HepG2 (cell line): ENCODE results near the gene SHF. TPM values are rescaled to one million over a fixed set of nuclear protein-coding genes. Genes with fewer than 3 reads are reported as not detected.

ENCODE experiments used
- AGO1 ChIP-seq: fragments of 200-400 bp; formaldehyde crosslinking; IDR thresholded peaks from 2 replicates; pipeline ENCODE4 v1.6.1; 2017; ENCODE audit warnings: mild to moderate bottlenecking, low read depth, low read length, moderate library complexity; ENCODE audit not compliant: poor library complexity, severe bottlenecking
- ARNT2 ChIP-seq: sonication (generic); formaldehyde crosslinking; IDR thresholded peaks from 2 replicates; pipeline ENCODE4 v1.8.0; 2022; ENCODE audit warnings: mild to moderate bottlenecking, low read depth, missing genetic modification reagents, moderate library complexity
- ELF1 ChIP-seq: sonication (generic); formaldehyde crosslinking; IDR thresholded peaks from 2 replicates; pipeline ENCODE4 v1.4.0; 2020; ENCODE audit warnings: missing genetic modification reagents
- KAT2B ChIP-seq: fragments of 150-350 bp; IDR thresholded peaks from 2 replicates; pipeline ENCODE4 v1.6.1; 2014; ENCODE audit warnings: low read depth, low read length, borderline replicate concordance
- KDM5B ChIP-seq: sonication (generic); formaldehyde crosslinking; IDR thresholded peaks from 2 replicates; pipeline ENCODE4 v1.4.0; 2020; ENCODE audit warnings: missing genetic modification reagents, mild to moderate bottlenecking, borderline replicate concordance
- LCORL ChIP-seq, 2 experiments: fragments of 450-650 bp in 1 of 2; sonication (generic) in 1 of 2; formaldehyde crosslinking in 1 of 2; IDR thresholded peaks; 2 replicates each; pipeline versions ENCODE4 v1.5.0 to v1.6.1; 2017 to 2020; ENCODE audit warnings: antibody characterized with exemption in 1 of 2, missing genetic modification reagents in 1 of 2
- SALL1 ChIP-seq: sonication (generic); formaldehyde crosslinking; IDR thresholded peaks from 2 replicates; pipeline ENCODE4 v1.8.0; 2022; ENCODE audit warnings: mild to moderate bottlenecking, missing genetic modification reagents
- SRF ChIP-seq: IDR thresholded peaks from 2 replicates; pipeline ENCODE4 v1.6.1; 2011; ENCODE audit warnings: mild to moderate bottlenecking, low read depth, low read length, moderate library complexity
- ZC3H13 ChIP-seq: sonication (generic); formaldehyde crosslinking; IDR thresholded peaks from 2 replicates; pipeline ENCODE4 v1.8.1; 2023; ENCODE audit warnings: mild to moderate bottlenecking, missing genetic modification reagents, moderate library complexity
- ZKSCAN8 ChIP-seq: IDR thresholded peaks from 2 replicates; pipeline ENCODE4 v1.6.1; 2016; ENCODE audit warnings: borderline replicate concordance, missing genetic modification reagents, missing compliant biosample characterization
- ZSCAN20 ChIP-seq: sonication (generic); formaldehyde crosslinking; IDR thresholded peaks from 2 replicates; pipeline ENCODE4 v1.4.0; 2020; ENCODE audit warnings: missing genetic modification reagents, mild to moderate bottlenecking, borderline replicate concordance
- polyA plus RNA-seq, 8 experiments: library from polyadenylated mRNA; depleted of rRNA in 3 of 8; stranded (reverse) in 7 of 8; unstranded in 1 of 8; fragments of >200 nt; fragmentation: Illumina TruSeq in 4 of 8; extraction: Trizol in 4 of 8; gene quantifications; 2 replicates each; pipeline versions ENCODE4 v1.2.1 to v1.2.3, GENCODE V29; 2011 to 2016; ENCODE audit warnings: low read depth in 4 of 8, missing spikeins in 1 of 8, mixed read lengths in 1 of 8; ENCODE audit not compliant: insufficient read depth in 1 of 8
- total RNA-seq, 5 experiments: library from RNA; depleted of rRNA; stranded (reverse); fragments of >200 nt; fragmentation: Illumina TruSeq; extraction: Trizol; gene quantifications; 2 replicates each; pipeline ENCODE4 v1.2.3, GENCODE V29; 2016; ENCODE audit warnings: low read depth in 1 of 5
- TF ChIP-seq, protein P1 (sequence below): sonication (generic); formaldehyde crosslinking; IDR thresholded peaks from 2 replicates; pipeline ENCODE4 v1.5.1; 2020; ENCODE audit warnings: mild to moderate bottlenecking, moderate library complexity, missing genetic modification reagents
- TF ChIP-seq, protein P2 (sequence below): IDR thresholded peaks from 2 replicates; pipeline ENCODE4 v1.6.1; 2016; ENCODE audit warnings: missing compliant biosample characterization, missing genetic modification reagents, borderline replicate concordance
- TF ChIP-seq, protein P3 (sequence below): sonication (generic); formaldehyde crosslinking; IDR thresholded peaks from 2 replicates; pipeline ENCODE4 v1.4.0; 2020; ENCODE audit warnings: mild to moderate bottlenecking, missing genetic modification reagents
- TF ChIP-seq, protein P4 (sequence below): sonication (generic); formaldehyde crosslinking; IDR thresholded peaks from 2 replicates; pipeline ENCODE4 v1.4.0; 2020; ENCODE audit warnings: mild to moderate bottlenecking, missing genetic modification reagents
- TF ChIP-seq, protein P5 (sequence below): sonication (generic); formaldehyde crosslinking; IDR thresholded peaks from 2 replicates; pipeline ENCODE4 v1.4.0; 2020; ENCODE audit warnings: mild to moderate bottlenecking, missing genetic modification reagents

The SHF gene
- total and polyA plus RNA-seq, 2 of the 13 experiments (the other 11 are each of a cell fraction or from before 2014, with no cell fraction given): 20.9 to 25.5 TPM

DNA sequence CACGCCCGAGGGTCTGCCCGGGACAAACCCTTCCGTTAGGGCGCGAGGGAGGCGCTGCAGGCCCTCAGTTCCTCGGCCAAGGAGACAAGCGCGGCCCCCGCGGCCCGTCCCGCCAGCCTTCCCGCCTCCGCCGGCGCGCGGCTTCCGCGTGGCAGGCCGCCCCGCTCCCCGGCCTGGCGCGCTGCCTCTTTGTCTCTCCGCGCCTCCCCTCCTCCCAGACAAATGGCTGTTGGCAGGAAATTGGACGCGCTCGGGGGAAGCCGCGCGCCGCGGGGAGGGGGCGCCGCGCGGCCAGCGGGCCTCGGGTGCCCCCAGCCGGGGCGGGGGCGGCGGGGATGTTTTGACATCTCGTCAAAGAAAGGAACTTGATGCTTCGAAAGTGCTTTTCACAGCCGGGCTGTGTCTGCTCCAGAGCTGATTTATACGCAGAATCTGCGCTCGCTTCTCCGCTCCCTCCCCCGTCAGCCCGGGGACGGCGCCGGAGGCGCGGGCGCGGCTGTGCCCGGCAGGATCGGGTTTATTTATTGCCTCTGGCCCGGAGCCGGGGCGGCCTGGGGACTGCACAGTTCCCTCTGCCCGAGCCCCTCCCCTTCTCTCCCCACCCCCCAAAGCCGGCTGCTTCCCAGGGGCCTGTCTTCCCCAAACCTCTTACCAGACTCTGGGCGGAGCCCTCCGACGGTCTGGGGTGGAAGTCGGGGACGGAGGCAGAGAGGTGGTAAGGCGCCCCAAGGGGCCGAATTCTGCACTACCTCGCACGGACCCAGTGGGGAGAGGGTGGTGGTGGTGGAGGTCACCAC is 20.7 kb downstream of the SHF start (continued):
- TF ChIP-seq, protein P1, sequence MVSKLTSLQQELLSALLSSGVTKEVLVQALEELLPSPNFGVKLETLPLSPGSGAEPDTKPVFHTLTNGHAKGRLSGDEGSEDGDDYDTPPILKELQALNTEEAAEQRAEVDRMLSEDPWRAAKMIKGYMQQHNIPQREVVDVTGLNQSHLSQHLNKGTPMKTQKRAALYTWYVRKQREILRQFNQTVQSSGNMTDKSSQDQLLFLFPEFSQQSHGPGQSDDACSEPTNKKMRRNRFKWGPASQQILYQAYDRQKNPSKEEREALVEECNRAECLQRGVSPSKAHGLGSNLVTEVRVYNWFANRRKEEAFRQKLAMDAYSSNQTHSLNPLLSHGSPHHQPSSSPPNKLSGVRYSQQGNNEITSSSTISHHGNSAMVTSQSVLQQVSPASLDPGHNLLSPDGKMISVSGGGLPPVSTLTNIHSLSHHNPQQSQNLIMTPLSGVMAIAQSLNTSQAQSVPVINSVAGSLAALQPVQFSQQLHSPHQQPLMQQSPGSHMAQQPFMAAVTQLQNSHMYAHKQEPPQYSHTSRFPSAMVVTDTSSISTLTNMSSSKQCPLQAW (CRISPR knock-in tag): 0 out of 2 replicates have a peak, but pooled peaks have one; percentile 24
- no peak for TF ChIP-seq KAT2B
- TF ChIP-seq, protein P2, sequence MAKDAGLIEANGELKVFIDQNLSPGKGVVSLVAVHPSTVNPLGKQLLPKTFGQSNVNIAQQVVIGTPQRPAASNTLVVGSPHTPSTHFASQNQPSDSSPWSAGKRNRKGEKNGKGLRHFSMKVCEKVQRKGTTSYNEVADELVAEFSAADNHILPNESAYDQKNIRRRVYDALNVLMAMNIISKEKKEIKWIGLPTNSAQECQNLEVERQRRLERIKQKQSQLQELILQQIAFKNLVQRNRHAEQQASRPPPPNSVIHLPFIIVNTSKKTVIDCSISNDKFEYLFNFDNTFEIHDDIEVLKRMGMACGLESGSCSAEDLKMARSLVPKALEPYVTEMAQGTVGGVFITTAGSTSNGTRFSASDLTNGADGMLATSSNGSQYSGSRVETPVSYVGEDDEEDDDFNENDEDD (CRISPR knock-in tag): peak; percentile 74; the same call in 1 of the 2 replicates
- TF ChIP-seq, protein P3, sequence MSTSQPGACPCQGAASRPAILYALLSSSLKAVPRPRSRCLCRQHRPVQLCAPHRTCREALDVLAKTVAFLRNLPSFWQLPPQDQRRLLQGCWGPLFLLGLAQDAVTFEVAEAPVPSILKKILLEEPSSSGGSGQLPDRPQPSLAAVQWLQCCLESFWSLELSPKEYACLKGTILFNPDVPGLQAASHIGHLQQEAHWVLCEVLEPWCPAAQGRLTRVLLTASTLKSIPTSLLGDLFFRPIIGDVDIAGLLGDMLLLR (CRISPR knock-in tag): 0 out of 2 replicates have a peak, but pooled peaks have one; percentile 47
- 0 out of 2 replicates have a peak, but pooled peaks have one; percentile 43 for TF ChIP-seq KDM5B (CRISPR knock-in tag)
- no peak for TF ChIP-seq ZKSCAN8
- TF ChIP-seq ZC3H13 (CRISPR knock-in tag): peak; percentile 65; the same call in 1 of the 2 replicates
- peak; percentile 64; the same call in 1 of the 2 replicates for TF ChIP-seq SALL1 (CRISPR knock-in tag)
- TF ChIP-seq ELF1 (CRISPR knock-in tag): 0 out of 2 replicates have a peak, but pooled peaks have one; percentile 6
- TF ChIP-seq, protein P4, sequence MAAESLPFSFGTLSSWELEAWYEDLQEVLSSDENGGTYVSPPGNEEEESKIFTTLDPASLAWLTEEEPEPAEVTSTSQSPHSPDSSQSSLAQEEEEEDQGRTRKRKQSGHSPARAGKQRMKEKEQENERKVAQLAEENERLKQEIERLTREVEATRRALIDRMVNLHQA: no peak
- 0 out of 2 replicates have a peak, but pooled peaks have one; percentile 56 for TF ChIP-seq ZSCAN20 (CRISPR knock-in tag)
- no peak for TF ChIP-seq LCORL (IDR thresholded peaks at IDR 0.05)
- TF ChIP-seq LCORL (CRISPR knock-in tag; IDR thresholded peaks at IDR 0.05): 0 out of 2 replicates have a peak, but pooled peaks have one; percentile 28
- peak; percentile 17; the same call in 1 of the 2 replicates for TF ChIP-seq ARNT2 (CRISPR knock-in tag)
- no peak for TF ChIP-seq SRF
- TF ChIP-seq, protein P5, sequence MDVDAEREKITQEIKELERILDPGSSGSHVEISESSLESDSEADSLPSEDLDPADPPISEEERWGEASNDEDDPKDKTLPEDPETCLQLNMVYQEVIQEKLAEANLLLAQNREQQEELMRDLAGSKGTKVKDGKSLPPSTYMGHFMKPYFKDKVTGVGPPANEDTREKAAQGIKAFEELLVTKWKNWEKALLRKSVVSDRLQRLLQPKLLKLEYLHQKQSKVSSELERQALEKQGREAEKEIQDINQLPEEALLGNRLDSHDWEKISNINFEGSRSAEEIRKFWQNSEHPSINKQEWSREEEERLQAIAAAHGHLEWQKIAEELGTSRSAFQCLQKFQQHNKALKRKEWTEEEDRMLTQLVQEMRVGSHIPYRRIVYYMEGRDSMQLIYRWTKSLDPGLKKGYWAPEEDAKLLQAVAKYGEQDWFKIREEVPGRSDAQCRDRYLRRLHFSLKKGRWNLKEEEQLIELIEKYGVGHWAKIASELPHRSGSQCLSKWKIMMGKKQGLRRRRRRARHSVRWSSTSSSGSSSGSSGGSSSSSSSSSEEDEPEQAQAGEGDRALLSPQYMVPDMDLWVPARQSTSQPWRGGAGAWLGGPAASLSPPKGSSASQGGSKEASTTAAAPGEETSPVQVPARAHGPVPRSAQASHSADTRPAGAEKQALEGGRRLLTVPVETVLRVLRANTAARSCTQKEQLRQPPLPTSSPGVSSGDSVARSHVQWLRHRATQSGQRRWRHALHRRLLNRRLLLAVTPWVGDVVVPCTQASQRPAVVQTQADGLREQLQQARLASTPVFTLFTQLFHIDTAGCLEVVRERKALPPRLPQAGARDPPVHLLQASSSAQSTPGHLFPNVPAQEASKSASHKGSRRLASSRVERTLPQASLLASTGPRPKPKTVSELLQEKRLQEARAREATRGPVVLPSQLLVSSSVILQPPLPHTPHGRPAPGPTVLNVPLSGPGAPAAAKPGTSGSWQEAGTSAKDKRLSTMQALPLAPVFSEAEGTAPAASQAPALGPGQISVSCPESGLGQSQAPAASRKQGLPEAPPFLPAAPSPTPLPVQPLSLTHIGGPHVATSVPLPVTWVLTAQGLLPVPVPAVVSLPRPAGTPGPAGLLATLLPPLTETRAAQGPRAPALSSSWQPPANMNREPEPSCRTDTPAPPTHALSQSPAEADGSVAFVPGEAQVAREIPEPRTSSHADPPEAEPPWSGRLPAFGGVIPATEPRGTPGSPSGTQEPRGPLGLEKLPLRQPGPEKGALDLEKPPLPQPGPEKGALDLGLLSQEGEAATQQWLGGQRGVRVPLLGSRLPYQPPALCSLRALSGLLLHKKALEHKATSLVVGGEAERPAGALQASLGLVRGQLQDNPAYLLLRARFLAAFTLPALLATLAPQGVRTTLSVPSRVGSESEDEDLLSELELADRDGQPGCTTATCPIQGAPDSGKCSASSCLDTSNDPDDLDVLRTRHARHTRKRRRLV (CRISPR knock-in tag): no peak
- TF ChIP-seq AGO1: peak; percentile 95
